ENCODE measurements around the gene IGF2.

IGF2 gene

DNA sequence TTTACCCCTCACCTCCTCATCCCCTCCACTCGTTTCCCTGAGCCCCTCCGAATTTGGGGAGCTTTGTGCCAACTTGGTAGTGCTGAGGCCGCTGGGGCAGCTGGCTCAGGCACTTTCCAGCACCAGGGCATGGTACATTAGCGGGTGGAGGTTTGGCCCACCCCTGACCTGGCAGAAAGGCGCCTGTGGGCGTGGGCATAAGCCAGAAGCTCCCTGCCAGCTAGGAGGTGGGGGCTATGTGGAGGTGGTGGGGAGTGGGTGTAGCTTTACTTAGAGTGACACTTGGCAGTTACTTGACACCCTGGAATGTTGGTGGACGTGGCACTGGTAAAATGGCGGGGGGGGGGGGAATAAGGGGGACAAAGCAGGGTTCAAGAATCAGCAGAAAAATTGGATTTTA is 10.3 kb upstream of the IGF2 start:
- no peaks in the 10 kb centered on the region for H3K9me3 ChIP-seq (ENCODE audit: low read length)
- H3K79me2 ChIP-seq (ENCODE audit: insufficient read depth, low read length): no peaks in the 10 kb centered on the region
- no peaks in the 10 kb centered on the region for H3K4me1 ChIP-seq (ENCODE audit: insufficient read depth, low read length, severe bottlenecking)
- no peaks in the 10 kb centered on the region for H3K36me3 ChIP-seq (ENCODE audit: insufficient read depth, low read length)
- TF ChIP-seq, protein P1, sequence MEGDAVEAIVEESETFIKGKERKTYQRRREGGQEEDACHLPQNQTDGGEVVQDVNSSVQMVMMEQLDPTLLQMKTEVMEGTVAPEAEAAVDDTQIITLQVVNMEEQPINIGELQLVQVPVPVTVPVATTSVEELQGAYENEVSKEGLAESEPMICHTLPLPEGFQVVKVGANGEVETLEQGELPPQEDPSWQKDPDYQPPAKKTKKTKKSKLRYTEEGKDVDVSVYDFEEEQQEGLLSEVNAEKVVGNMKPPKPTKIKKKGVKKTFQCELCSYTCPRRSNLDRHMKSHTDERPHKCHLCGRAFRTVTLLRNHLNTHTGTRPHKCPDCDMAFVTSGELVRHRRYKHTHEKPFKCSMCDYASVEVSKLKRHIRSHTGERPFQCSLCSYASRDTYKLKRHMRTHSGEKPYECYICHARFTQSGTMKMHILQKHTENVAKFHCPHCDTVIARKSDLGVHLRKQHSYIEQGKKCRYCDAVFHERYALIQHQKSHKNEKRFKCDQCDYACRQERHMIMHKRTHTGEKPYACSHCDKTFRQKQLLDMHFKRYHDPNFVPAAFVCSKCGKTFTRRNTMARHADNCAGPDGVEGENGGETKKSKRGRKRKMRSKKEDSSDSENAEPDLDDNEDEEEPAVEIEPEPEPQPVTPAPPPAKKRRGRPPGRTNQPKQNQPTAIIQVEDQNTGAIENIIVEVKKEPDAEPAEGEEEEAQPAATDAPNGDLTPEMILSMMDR (IDR thresholded peaks at IDR 0.05; ENCODE audit: low read length): no peak
- TF ChIP-seq EZH2 (IDR thresholded peaks at IDR 0.05; ENCODE audit: borderline replicate concordance, low read length): no peak
- no peaks in the 10 kb centered on the region for H4K20me1 ChIP-seq (ENCODE audit: insufficient read depth, low read length)
- peaks cover 3% of the 10 kb centered on the region; the same call in 1 of the 2 replicates for H3K27me3 ChIP-seq (ENCODE audit: insufficient read depth, low read length)
- H3K9ac ChIP-seq (ENCODE audit: low read length): no peak overlapping the region
- H3K27ac ChIP-seq (ENCODE audit: low read depth, low read length, poor library complexity, severe bottlenecking): no peak overlapping the region
- H3K4me2 ChIP-seq (ENCODE audit: low read length): no peak overlapping the region
- H3K4me3 ChIP-seq (ENCODE audit: low read depth, low read length, poor library complexity, severe bottlenecking): no peak overlapping the region
- no peaks in the 10 kb centered on the region for H3F3A ChIP-seq (ENCODE audit: insufficient read depth, low read length)
- no peaks in the 10 kb centered on the region for H3K9me2 ChIP-seq (ENCODE audit: low read depth, low read length)
- H2AFZ ChIP-seq (ENCODE audit: low read length): no peak overlapping the region

DNA sequence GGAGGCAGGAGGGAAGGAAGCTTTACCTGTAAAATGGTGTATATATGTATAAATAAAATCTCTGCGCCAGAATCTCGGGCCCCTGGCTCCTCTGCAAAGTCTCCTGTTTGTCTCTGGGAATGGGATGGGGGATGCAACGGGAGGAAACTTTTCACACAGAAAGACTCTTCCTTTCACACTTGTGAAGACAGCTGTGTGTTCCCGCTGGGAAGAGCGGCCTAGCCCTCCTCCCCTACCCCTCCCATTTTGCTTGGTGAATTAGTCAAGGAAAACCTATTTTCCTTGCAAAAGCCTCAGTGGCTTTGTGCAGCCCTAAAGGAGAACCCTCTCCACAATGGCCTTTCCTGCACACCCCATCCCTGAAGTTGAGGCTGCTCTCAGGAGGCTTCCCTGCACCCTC is 9.4 kb upstream of the IGF2 start:
- Histone ChIP-seq H3K9me3 (ENCODE audit: low read length) (no peaks in the 10 kb centered on the region), H3K9ac (ENCODE audit: low read length) (no peak overlapping the region), H3K9me2 (ENCODE audit: low read depth, low read length) (no peaks in the 10 kb centered on the region), H3K4me2 (ENCODE audit: low read length) (no peak overlapping the region), H3K36me3 (ENCODE audit: insufficient read depth, low read length) (no peaks in the 10 kb centered on the region), H3K27ac (ENCODE audit: low read depth, low read length, poor library complexity, severe bottlenecking) (no peak overlapping the region), H2AFZ (ENCODE audit: low read length) (no peak overlapping the region), H3K4me1 (ENCODE audit: insufficient read depth, low read length, severe bottlenecking) (no peaks in the 10 kb centered on the region), H3F3A (ENCODE audit: insufficient read depth, low read length) (no peaks in the 10 kb centered on the region), H4K20me1 (ENCODE audit: insufficient read depth, low read length) (no peaks in the 10 kb centered on the region), H3K79me2 (ENCODE audit: insufficient read depth, low read length) (no peaks in the 10 kb centered on the region), H3K27me3 (ENCODE audit: insufficient read depth, low read length) (peaks cover 3% of the 10 kb centered on the region; the same call in 1 of the 2 replicates), H3K4me3 (ENCODE audit: low read depth, low read length, poor library complexity, severe bottlenecking) (no peak overlapping the region)
- TF ChIP-seq, protein P1 (IDR thresholded peaks at IDR 0.05; ENCODE audit: low read length): no peak

DNA sequence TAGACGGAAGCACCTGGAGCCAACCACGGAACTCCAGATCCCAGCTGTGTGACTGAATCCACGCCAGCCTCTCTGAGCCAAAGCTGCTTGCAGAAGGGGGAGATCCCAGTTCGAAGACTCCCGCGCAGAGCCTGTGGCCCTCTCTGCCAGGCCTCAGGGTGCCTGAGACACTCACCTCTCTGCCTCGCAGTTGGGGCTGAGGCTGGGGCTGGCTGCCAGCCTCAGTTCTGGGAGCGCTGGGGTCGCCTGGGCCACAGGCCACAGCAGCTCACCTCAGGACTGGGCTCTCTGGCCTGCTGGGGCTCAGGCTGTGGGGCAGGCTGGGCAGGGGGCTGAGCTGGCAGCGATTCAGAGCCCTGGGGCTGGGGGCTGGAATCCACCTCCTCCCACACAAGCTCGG is 8.2 kb upstream of the IGF2 start:
- Histone ChIP-seq H3K9me2 (ENCODE audit: low read depth, low read length) (no peaks in the 10 kb centered on the region), H3K27ac (ENCODE audit: low read depth, low read length, poor library complexity, severe bottlenecking) (no peak overlapping the region), H3K4me2 (ENCODE audit: low read length) (no peak overlapping the region), H3K79me2 (ENCODE audit: insufficient read depth, low read length) (no peaks in the 10 kb centered on the region), H4K20me1 (ENCODE audit: insufficient read depth, low read length) (no peaks in the 10 kb centered on the region), H3K4me3 (ENCODE audit: low read depth, low read length, poor library complexity, severe bottlenecking) (no peak overlapping the region), H3F3A (ENCODE audit: insufficient read depth, low read length) (no peaks in the 10 kb centered on the region), H3K9ac (ENCODE audit: low read length) (no peak overlapping the region), H3K4me1 (ENCODE audit: insufficient read depth, low read length, severe bottlenecking) (no peaks in the 10 kb centered on the region), H3K36me3 (ENCODE audit: insufficient read depth, low read length) (no peaks in the 10 kb centered on the region), H2AFZ (ENCODE audit: low read length) (no peak overlapping the region), H3K27me3 (ENCODE audit: insufficient read depth, low read length) (peaks cover 3% of the 10 kb centered on the region; the same call in 1 of the 2 replicates), H3K9me3 (ENCODE audit: low read length) (no peaks in the 10 kb centered on the region)
- TF ChIP-seq, protein P1 (IDR thresholded peaks at IDR 0.05; ENCODE audit: low read length): no peak
- TF ChIP-seq EZH2 (IDR thresholded peaks at IDR 0.05; ENCODE audit: borderline replicate concordance, low read length): no peak

Measured in OCI-LY1 (cell line).